Gastroesophageal sphincter (tissue), 3 donors: ENCODE data around the gene VAV1.

Source experiments
- CTCF ChIP-seq, 4 experiments: fragments of 200-600 bp in 2 of 4; fragments of 450-650 bp in 2 of 4; sonication (generic) in 1 of 4; IDR thresholded peaks; one replicate each; pipeline ENCODE4 v1.5.1; 2017 to 2019; ENCODE audit warnings: antibody characterized with exemption in 4 of 4, mild to moderate bottlenecking in 2 of 4, moderate library complexity in 2 of 4
- EP300 ChIP-seq: sonication (generic); formaldehyde crosslinking; IDR thresholded peaks from one replicate; pipeline ENCODE4 v1.6.1; 2017; ENCODE audit warnings: antibody characterized with exemption, mild to moderate bottlenecking
- POLR2A ChIP-seq, 2 donors: fragments of 450-650 bp; IDR thresholded peaks; one replicate each; pipeline ENCODE4 v1.6.1; 2017; ENCODE audit warnings: antibody characterized with exemption in 2 of 2, mild to moderate bottlenecking in 2 of 2, moderate library complexity in 1 of 2
- POLR2AphosphoS5 ChIP-seq: sonication (generic); formaldehyde crosslinking; IDR thresholded peaks from one replicate; pipeline ENCODE4 v1.6.1; 2017; ENCODE audit warnings: antibody characterized with exemption

GRCh38 chr19:6791237-6791636, 18.7 kb downstream of the VAV1 start:
- TF ChIP-seq POLR2A (IDR thresholded peaks at IDR 0.05) (no peak), CTCF (IDR thresholded peaks at IDR 0.05) (no peak), POLR2AphosphoS5 (no peak), EP300 (no peak)
